A549 treated with RU486 at 1 μM for 4 hours (cell line): ENCODE measurements around the gene CHCHD2. TPM values are rescaled to one million over a fixed set of nuclear protein-coding genes. Genes with fewer than 3 reads are reported as not detected.

Source experiments
- total RNA-seq: library from RNA; stranded (reverse); fragments of 200-300 nt; extraction: Qiagen RNA extraction; gene quantifications from 5 replicates; pipeline ENCODE4 v1.2.3, GENCODE V29; 2022; ENCODE audit warnings: low read depth

The CHCHD2 gene, protein sequence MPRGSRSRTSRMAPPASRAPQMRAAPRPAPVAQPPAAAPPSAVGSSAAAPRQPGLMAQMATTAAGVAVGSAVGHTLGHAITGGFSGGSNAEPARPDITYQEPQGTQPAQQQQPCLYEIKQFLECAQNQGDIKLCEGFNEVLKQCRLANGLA
- 553 to 739 TPM (median 700 TPM) in 5 replicates for total RNA-seq

DNA sequence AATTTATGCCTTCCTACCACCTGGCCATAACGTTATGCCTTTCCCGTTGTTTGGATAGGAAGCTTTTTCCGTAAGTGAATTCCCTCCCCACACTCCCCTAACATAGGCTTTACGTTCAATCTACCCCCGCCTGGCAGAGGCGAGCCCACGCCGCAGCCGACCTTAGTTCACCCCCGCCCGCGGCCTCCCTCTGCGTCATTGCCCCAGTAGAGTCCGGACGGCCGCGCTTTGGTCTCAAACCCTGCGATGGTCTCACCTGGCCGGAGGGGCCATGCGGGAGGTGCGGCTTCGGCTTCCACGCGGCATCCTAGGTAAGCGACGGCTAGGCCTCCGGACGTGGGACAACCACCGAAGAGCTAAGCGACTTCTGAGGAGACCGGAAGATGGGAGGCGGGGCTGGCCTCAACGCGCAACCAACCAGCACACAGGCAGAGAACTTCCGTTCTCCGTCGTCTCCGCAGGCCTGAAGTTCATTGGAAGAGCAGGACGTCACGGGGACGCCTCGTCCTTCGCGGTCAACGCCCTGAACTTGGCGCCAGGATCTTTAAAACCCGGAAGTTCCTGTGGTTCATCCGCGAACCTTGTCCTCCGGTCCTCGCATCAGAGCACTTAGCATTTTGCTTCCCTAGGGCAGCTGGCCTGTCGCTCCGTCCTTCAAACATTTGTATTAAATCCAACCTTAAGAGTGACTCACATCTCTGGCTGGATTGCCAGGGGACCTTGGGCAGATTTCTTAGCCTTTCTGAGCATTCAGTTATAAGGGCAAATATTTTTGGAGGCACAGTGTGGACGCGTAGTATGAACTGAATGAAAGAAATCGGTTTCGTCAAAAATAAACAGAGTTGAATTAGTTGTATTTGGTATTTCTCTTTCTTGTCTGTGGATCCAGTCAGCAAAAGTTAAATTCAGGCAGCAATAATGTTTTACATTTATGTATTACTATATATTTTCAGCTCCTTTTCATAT is at the start of gene CHCHD2:
CHCHD2 (minus strand) TSS at position 369 of the 966 bp plus-strand sequence; CDS start at position 306, 63 bp downstream.

DNA sequence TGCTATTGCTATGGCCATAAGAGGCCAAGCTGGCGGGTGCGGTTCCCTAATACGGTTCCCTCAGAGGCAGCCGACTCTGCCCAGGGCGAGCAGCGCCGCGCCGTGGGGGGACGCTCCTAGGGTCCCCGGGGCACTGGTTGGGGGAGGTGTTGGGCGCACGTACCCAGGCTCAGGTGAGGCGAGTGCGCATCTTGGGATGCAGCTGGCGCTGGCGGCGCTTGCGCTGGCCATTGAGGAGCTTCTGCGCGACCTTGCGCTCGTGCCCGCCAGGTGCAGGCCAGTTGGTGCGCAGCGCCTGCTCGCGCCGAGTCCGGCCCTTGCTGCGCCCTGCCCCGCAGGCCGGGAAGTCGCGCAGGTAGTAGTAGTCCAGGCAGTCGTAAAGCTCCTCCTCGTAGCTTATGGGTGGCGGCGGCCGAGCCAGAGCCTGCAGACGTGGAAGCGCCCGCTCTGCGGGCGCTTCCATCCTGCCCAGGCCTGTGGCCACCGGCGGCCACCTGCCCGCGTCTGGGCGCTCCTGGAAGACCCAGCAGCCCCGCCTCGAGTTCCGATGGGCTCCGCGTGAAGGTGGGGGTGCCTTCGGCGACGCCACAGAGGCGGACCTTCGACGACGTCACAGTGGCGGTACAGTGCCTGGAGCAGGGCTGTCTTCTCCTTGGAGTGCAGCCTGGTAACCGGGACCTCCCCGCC is 9.7 kb upstream of the CHCHD2 start, which contains the start of gene NUPR2:
NUPR2 (minus strand) TSS at position 566 of the 687 bp plus-strand sequence; CDS start at position 463, 103 bp downstream.

DNA sequence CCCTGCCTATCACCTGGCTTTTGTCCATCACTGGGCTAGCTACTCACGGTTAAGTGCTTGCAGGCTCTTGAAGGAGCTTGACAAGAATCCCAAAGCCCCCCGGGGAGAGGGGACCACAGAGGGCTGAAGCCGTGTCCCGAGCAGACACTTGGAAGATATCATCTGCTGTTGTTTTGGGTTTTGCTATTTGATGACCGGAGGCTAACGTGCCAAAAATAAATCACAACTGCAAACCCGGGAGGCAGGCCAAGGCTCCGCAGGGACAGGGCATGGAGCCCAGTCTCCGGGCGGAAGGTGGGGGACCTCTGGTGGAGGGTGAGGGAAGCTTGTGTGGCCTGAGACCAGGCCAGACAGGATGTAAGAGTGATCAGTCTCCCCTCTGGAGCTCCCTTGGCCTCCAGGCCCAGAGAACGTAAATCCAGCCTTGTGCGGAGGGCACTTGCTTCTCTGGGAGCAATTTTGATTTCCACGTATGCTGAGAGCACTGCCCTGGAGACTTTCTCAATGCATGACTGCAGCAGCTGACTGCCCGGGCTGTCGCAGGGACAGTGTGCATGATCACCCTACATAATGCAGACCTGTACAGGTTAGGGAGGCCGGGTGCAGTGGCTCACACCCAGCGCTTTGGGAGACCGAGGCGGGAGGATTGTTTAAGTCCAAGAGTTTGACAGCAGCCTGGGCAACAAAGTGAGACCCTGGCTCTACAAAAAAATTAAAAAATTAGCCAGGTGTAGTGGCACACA is 13.3 kb downstream of the CHCHD2 start, which contains the start of gene PHKG1:
PHKG1 (minus strand) TSS at position 164 of the 743 bp plus-strand sequence. CDS start 4,011 bp downstream, outside the sequence.

DNA sequence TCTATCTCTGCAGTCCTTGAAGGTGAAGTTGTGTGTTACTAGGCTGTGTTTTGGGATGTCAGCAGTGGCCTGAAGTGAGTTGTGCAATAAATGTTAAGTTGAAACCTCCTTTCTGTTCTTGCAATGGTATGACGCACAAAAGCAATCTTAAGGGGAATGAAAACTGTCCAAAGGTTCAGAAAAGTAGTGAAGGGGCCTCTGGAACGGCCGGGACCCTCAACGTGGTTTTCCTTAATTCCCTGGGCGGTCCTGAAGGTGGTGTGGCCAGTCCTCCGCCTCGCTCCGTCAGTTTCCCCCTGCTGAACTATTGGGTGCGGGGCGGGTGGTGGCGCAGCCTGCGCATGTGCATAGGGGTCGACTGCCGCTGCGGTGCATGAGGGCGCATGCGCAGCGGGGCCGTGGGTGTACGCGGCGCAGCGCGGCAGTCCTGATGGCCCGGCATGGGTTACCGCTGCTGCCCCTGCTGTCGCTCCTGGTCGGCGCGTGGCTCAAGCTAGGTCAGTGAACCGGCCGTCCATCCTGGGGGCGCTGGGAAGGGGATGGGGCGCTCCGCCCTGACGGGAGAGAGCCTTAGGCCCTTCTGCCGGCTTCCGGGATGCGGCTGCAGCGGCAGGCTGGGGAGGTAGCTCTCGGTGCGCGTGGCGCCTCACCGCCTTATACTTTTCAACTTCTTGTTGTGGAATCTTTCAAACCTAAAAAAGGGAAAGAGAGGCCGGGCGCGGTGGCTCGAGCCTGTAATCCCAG is 42.2 kb downstream of the CHCHD2 start, which contains the start of gene SUMF2:
SUMF2 (plus strand) TSS at position 405 of the 744 bp plus-strand sequence; CDS start at position 431, 26 bp downstream.

Other genes with a start within 250 kb of the CHCHD2 start
- gene SEPTIN14, start 243.7 kb downstream of the CHCHD2 start, total RNA-seq = not detected in 5 replicates
- gene ZNF713, start 219.0 kb downstream of the CHCHD2 start, total RNA-seq = 0.66 to 1.2 TPM (median 0.98 TPM) in 5 replicates
- 25.3 to 32.2 TPM (median 26.6 TPM) in 5 replicates for gene MRPS17, start 154.6 kb downstream of the CHCHD2 start, total RNA-seq
- 34.0 to 56.7 TPM (median 50.8 TPM) in 5 replicates for gene NIPSNAP2, start 141.9 kb downstream of the CHCHD2 start, total RNA-seq
- 22.9 to 28.7 TPM (median 27.2 TPM) in 5 replicates for gene PSPH, start 55.0 kb downstream of the CHCHD2 start, total RNA-seq
- gene CCT6A, start 54.7 kb downstream of the CHCHD2 start, total RNA-seq = 259 to 281 TPM (median 272 TPM) in 5 replicates
- gene SUMF2, start 42.2 kb downstream of the CHCHD2 start, total RNA-seq = 108 to 115 TPM (median 111 TPM) in 5 replicates
- gene PHKG1, start 13.5 kb downstream of the CHCHD2 start, total RNA-seq = 0.21 to 0.61 TPM (median 0.44 TPM) in 5 replicates
- not detected in 5 replicates for gene NUPR2, start 9.9 kb upstream of the CHCHD2 start, total RNA-seq